HG03558 (cell line): ENCODE measurements around the gene PLAC1.
A peak's percentile ranks its signal among the peaks of the same experiment; 100 is the strongest.

Source experiments
- ATAC-seq: cut with Tn5 transposase; IDR thresholded peaks from one replicate; pipeline ENCODE4 v1.9.1; 2021; ENCODE audit warnings: moderate number of reproducible peaks; ENCODE audit not compliant: unreplicated experiment; ENCODE audit errors: extremely low read depth

Gene PLAC1

DNA sequence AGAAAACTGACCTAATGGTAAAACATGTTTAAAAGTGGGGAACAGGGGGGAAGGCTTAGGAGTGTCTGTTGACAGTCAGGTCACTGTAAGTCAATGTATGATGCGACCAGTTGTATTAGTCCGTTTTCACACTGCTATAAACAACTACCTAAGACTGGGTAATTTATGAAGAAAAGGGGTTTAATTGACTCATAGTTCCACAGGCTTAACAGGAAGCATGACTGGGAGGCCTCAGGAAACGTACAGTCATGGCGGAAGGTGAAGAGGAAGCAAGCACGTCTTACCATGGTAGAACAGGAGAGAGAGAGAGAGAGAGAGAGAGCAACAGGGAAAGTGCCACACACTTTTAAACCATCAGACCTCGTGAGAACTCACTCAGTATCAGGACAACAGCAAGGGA lies 13.0 kb upstream of the PLAC1 start:
- no peak for ATAC-seq

DNA sequence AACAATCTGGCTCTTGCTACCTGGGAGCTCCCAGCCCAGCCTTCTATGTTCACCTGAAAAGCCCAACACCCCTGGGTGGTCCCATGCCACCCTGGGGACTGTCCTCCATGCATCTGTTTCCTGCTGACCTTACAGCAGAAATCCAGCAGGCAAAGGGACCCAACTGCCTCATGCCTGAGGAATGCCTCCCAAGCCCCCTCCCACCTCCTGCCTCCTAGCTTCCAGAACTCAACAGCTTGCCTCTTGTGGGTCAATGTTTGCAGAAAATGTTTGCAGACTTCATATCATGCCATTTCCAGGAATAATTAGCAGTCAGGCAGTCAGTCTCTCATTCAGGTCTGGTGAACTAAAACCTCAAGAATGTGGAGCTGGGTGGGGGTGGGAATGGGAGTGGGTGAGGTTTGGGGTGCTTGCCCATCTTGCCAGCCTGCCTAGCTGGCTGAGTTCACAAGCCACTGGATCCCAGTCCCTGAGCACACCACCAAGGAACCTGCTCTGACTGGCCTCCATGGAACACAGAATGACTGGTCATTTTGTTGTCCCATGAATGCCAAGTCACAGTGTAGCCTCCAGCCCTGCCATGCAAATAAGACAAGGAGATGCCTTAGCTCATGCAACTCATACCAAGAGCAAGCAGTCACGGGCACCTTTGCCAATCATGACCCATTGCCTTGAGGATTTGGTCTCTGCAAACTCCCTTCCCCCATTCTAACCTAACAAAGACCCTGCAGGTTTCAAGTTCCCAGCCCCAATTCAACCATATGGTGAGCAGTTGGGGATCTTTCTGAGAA lies 12.1 kb upstream of the PLAC1 start:
- ATAC-seq = no peak

GRCh38 chrX:134669378-134670098 lies 11.3 kb upstream of the PLAC1 start:
- ATAC-seq = no peak

DNA sequence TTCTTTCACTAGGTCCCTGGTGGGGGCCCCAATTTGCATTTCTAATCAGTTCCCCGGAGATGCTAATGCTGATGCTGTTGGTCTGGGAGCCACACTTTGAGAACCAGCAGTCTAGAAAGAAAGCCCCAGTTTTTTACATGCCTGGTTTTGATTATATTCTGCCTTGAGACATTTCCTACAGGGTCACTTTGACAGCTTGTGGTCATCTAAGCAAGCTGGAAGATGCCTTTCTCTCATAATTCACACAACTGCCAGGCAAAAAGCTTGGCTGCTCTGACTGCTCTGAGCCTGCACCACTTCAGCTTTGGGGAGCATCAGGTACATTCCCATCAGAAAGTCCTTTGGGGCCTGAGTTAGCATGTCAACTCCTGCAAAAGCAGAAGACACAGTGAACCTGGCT lies 5.9 kb upstream of the PLAC1 start:
- no peak for ATAC-seq

DNA sequence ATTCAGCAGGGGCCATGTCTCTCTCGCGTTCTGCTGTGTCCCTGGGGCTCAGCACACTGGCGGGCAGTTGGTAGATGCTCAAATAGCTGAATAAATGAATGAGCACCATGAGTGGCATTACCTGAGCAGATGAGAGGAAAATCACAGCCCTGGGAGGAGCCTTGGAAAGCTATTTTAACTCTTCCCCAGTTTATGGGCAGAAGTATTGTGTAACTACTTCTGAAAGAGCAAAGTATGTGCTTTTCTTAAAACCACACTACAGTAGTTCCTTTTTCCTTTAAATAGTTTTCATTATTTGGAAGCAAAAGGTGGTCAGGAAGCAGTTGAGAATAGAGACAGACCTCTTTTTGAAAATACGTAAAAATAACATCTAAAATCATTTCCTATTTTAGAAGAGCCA lies 3.0 kb upstream of the PLAC1 start:
- ATAC-seq = no peak

DNA sequence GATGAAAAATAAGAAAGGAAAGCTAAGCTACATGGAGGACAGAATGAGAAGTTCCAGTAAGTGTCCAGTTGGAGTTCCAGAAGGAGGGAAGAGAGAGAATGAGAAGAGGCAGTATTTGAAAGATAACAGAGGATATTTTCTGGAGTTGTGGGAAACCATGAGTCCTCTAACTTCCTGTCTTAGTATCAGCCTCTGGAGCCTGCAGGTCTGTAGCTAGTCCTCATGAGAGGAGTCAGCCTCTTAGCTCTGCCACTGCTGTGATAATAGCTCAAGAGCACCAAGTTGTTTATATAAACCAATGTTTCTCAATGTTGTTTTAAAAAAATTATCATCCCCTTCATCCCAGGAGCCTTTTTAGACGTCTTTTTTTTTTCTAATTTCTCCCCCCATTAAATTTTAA lies 2.4 kb upstream of the PLAC1 start:
- no peak for ATAC-seq

GRCh38 chrX:134659761-134660160 lies 1.5 kb upstream of the PLAC1 start:
- no peak for ATAC-seq

DNA sequence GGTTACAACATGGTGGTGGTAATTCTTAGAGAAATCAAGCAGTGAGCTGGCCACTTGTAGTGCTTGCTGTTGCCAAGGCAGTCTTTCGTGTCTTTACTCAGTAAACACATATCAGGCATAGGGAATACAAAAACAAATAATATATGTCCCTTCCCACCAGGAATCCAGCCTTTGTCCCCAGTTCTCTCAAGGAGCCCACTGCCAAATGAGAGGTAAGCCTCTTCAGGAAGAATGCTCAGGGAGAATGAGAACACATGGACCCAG lies 421 bp upstream of the PLAC1 start:
- no peak for ATAC-seq

GRCh38 chrX:134654398-134655012 lies 3.8 kb downstream of the PLAC1 start:
- no peak for ATAC-seq

DNA sequence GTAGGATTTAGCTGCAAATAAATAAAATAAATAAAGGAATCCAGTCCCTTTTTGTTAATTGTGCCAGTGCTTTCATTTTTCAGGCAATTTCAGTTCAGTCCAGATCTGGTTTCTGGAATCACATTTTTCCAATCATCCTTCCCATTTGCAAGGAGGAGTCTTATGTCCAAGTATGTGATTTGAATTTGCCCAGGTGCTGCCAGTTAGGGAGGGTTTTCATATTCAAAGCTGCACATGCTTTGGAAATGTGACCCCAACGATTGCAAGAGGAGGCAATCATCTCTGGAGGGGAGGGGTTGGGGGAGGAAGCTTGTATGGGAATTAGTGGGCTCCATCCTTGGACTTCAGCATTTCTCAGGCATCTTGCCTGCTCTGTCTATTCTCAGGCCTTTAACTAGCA lies 4.4 kb downstream of the PLAC1 start:
- ATAC-seq = no peak

DNA sequence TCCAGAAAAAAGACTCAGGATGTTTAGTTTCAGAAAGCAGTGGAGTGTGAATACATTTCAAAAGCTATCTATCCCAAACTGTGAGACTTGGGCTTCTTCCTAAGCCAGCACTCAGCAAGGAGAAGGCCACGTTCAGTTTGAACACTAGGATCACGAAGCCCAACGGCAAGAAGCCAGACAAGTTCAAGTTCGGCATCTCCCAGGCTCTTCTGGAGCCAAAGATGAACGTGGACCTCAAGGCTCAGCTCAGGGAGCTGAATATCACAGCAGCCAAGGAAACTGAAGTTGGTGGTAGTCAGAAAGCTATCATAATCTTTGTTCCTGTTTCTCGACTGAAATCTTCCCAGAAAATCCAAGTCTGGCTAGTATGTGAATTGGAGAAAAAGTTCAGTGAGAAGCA lies 7.6 kb downstream of the PLAC1 start:
- ATAC-seq = no peak

DNA sequence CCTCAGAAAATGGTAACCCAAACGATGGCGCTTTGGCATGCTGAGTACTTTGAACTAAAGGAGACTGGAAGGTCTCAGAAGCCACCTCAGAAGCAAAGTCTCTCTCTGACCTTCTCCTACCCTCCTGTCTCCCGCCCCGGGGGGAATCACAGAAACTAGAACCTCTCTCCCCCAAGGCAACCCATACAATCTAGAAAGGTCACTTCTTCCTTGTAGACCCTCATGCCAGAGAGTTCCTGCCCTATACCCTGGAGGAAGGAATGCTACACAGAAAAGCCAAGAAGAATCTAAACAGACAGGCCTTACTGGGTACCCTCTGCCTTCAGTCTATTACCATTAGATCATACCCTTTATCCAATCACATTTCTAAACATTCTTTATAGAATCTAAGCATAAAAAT lies 8.5 kb downstream of the PLAC1 start:
- no peak for ATAC-seq

DNA sequence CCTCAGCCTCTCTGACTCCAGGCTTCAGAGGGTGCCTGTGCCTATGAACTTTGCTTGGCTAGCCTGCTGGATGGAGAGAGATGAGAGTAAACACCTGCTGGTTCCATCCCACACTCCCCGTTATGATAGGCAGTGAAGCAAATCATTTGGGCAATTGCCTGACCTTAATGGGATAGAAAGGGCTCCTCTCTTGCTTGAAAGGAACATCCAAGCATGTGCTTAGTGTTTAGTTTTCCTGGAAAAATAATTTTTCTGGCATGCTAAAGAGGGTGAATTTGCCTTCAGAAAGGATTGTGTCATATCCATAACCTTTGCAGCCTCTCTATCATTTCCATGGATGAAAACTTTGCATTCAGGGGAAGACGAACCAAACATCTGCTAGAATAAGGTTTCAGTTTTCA lies 10.8 kb downstream of the PLAC1 start:
- ATAC-seq = no peak

- no peak for ATAC-seq
Measured at GRCh38 chrX:134646691-134647090, 11.6 kb downstream of the PLAC1 start.

DNA sequence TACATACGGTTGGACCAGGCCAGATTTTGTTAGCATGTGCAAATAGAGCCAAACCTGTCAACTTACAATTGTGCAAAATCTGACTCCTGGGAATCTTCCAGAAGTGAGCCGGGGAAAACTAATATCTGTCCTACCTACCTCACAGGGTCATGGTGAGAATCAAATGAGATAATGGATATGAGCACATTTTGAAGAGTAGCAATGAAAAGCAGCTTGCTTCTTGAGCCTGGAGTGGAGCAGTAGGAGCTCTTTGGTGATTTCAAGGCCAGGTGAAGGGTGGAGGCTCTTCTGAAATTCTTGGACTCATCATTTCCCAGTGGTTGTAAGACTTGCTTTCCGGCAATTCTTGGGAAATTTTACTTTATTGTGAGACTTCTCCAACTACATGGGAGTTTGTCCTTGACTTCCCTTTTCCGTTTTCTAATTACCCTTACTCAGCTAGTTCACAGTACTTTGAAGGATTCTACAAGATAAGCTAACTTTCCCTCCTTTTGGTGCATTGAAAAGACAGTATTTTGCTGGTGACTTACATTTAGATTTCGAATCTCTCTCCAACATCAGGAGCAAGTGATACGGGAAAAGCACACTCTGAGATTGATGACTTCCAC lies 12.2 kb downstream of the PLAC1 start:
- ATAC-seq = no peak

GRCh38 chrX:134642386-134642785 lies 15.9 kb downstream of the PLAC1 start:
- no peak for ATAC-seq

DNA sequence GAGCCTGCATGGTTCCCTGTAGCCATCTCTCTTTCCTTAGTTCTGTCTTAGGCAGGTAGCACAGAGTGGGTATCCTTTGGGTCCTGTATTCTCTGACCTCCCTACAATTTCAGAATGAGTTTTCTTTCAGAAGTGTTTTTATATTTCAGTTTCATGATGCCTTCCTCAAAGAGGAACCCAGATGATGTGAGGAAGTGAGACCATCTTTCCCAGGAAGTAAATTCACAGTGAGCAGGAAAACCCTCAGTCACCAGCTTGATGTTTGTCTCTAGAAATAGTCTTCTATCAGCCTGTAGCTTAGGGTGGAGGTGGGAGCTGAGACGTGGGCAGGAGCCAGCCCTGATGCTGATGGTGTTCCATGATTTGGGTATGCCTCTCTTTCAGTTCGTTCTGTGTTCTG lies 16.9 kb downstream of the PLAC1 start:
- no peak for ATAC-seq

- ATAC-seq = no peak
Measured at GRCh38 chrX:134640914-134641313, 17.4 kb downstream of the PLAC1 start.

- no peak for ATAC-seq
Measured at GRCh38 chrX:134636851-134637250, 21.4 kb downstream of the PLAC1 start.

DNA sequence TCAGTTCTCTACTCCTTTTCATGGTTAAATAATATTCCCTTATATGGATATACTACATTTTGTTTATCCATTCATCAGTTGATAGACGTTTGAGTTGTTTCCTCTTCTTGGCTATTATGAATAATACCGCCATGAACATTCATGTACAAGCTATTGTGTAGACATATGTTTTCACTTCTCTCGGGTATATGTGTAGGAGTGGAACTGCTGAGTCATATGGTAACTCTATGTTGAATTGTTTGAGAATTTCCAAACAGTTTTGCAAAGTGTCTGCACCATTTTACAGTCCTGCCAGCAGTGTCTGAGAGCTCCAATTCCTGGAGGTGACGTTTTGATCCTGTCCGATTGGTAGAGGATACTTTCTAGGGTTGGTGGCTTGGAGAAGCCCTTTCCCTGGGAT lies 23.6 kb downstream of the PLAC1 start:
- ATAC-seq = peak; percentile 50

- ATAC-seq = no peak
Measured at GRCh38 chrX:134633832-134634231, 24.4 kb downstream of the PLAC1 start.
